Activated naive CD8-positive, alpha-beta T cell treated with anti-CD3 and anti-CD28 coated beads, Interleukin-2, amount 50 U/mL, for 24 hours (primary cell): ENCODE results near the gene KDR.

Source experiments
- ATAC-seq: fragments of 150-1000 bp; cut with Tn5 transposase; one replicate; pipeline ENCODE4 v1.10.0; 2021
- DNase-seq: peaks from one replicate; pipeline ENCODE4 v3.0.0; 2021
- H3K27ac Mint-ChIP-seq: one replicate; pipeline ENCODE4 v1.8.0; 2021; ENCODE audit warnings: mild to moderate bottlenecking, mixed read lengths
- H3K27me3 Mint-ChIP-seq: one replicate; pipeline ENCODE4 v1.8.0; 2021; ENCODE audit warnings: mixed read lengths
- H3K36me3 Mint-ChIP-seq: one replicate; pipeline ENCODE4 v1.8.0; 2021; ENCODE audit warnings: low read depth, mixed read lengths
- H3K4me1 Mint-ChIP-seq: one replicate; pipeline ENCODE4 v1.8.0; 2021; ENCODE audit warnings: mixed read lengths
- H3K4me3 Mint-ChIP-seq: one replicate; pipeline ENCODE4 v1.8.0; 2021; ENCODE audit warnings: mild to moderate bottlenecking, moderate library complexity, mixed read lengths
- H3K9me3 Mint-ChIP-seq: one replicate; pipeline ENCODE4 v1.8.0; 2021; ENCODE audit warnings: mixed read lengths

Gene KDR

DNA sequence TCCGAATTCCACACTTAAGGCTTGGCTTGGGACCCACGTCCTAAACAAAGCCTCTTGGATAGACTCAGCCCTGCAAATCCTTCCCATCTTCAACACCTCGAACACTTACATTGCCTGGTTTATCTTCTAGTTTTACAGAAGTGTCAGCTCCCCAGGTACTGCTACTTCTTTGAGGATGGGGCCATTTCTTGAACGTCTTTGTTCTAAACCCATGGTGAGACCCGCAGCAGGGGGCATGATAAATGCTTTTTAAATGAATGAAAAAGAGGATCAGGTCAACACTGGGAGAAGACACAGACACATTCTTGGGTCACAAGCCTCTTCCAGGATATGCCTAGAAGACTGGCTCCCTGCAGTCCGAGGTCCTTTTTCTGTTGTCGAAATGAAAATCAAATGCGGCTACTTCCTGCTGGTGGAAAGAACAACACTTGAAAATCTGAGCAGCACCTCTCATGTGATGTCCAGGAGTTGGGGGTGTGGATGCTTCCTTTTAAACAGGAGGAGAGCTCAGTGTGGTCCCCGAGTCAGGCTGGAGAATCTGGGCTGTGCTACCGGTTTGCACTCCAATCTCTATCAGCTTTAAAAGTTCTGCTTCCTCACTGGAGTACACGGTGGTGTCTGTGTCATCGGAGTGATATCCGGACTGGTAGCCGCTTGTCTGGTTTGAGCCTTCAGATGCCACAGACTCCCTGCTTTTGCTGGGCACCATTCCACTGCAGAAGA, 45.8 kb downstream of the KDR start:
- H3K27me3 Mint-ChIP-seq: peaks cover 18% of the 10 kb centered on the region
- no peaks in the 10 kb centered on the region for H3K36me3 Mint-ChIP-seq
- DNase-seq: no peak
- H3K27ac Mint-ChIP-seq: no peak overlapping the region
- no peak overlapping the region for H3K4me3 Mint-ChIP-seq
- ATAC-seq: no peak
- H3K9me3 Mint-ChIP-seq: no peaks in the 10 kb centered on the region
- H3K4me1 Mint-ChIP-seq: peaks cover 12% of the 10 kb centered on the region

DNA sequence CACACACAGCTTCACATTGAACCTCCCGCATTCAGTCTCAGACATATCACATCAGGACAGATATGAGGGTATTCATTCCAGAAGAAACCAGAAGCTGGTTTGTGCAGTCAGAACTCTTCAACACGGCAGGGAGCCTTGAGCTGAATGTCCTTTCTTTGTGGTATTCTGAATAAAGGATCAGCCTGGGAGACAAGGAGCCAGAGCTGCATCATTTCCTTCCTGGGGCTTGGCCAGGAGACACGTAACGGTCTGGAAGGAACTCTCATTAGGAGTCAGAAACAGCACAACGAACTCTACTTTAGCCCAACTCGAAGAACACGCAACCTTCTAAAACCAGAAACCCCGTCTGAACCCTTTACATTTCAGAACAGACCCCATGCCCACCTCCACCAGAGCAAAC, 46.4 kb downstream of the KDR start:
- Mint-ChIP-seq H3K4me1 (peaks cover 12% of the 10 kb centered on the region), H3K9me3 (no peaks in the 10 kb centered on the region), H3K4me3 (no peak overlapping the region), H3K36me3 (no peaks in the 10 kb centered on the region), H3K27ac (no peak overlapping the region), H3K27me3 (peaks cover 16% of the 10 kb centered on the region)
- ATAC-seq: no peak
- DNase-seq: no peak

DNA sequence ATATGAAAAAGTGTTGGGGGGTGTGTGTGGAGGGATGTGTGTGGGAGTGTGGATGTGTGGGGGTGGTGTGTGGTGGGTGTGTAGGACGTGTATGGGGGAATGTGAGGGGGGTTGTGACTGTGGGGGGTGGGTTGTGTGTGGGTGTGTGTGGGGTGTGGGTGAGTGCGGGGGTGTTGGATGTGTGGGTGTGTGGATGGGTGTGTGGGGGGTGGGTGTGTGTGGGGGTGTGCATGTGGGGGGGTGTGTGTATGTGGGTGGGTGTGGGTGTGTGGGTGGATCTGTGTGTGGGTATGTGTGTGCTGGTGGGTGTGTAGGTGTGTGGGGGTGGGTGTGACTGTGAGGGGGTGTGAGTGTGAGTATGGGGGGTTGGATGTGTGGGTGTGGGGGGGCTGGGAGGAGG, 47.8 kb downstream of the KDR start:
- ATAC-seq (no peak), DNase-seq (no peak)
- H3K27me3 Mint-ChIP-seq: peaks cover 16% of the 10 kb centered on the region
- peaks cover 12% of the 10 kb centered on the region for H3K4me1 Mint-ChIP-seq
- H3K9me3 Mint-ChIP-seq: no peaks in the 10 kb centered on the region
- H3K27ac Mint-ChIP-seq: no peak overlapping the region
- no peaks in the 10 kb centered on the region for H3K36me3 Mint-ChIP-seq
- no peak overlapping the region for H3K4me3 Mint-ChIP-seq

DNA sequence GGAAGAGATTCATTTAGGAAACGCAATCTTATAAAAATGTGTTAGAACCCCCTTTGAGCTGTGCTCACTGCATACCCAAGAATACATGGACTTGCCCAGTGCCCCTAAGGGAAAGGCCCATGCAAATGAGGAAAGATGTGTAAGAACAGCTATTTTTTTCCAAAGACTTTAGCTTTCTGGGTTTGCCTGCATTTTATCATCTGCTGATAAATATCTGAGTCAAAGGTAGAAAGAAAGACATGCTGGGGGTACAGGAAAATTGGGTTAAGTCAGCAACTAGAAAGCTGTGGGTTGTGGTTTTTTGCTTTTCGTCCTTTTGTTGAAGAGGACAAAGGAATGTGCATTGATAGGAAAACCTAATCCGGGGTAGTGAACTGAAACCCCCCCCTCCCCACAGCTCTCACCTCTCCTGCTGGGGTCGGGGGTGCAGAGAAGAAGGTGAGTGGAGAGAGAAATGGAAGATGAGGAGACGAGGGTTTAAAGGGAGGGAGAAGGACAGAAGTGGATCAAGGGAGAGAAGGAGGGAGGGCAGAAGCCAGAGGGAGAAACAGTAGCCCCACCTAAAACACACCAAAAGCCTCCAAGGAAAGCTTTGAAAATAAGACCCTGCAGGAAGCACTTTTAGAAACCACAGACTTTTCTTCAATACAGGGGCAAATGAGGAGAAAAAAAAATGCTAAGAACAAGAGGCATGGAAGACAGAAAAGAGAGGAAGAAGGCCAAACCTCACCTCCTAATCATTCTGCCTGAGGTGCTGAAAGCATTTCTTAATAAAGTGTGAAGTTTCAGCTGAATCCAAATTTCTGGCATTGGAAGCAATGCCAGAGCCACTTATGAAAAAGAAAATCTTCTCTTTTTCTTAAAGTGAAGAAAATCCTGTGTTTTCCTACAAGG, 49.3 kb downstream of the KDR start:
- ATAC-seq (peak; percentile 92), DNase-seq (no peak)
- Mint-ChIP-seq H3K4me1 (peaks cover 12% of the 10 kb centered on the region), H3K36me3 (no peaks in the 10 kb centered on the region), H3K4me3 (no peak overlapping the region), H3K27ac (peak overlapping the region; percentile 79), H3K9me3 (no peaks in the 10 kb centered on the region), H3K27me3 (peaks cover 16% of the 10 kb centered on the region)

DNA sequence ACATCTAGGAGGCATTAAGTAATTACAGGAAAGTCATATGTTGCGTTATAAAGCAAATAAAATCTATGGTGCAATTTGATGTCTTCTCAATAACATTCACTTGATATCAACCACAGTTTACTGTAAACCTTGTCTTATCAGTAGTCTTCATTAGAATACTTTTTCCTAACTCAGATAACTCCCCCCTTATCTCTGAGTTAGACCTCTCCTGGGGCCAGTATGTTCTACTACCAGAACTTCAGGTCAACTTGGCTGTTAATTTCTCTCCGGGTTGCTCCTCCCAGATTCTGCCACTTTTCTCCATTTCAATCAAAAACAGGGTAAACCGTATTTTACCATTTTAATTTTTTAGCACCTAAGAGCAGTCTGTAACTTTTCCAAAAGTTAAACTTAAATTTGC, 50.0 kb downstream of the KDR start:
- H3K4me3 Mint-ChIP-seq: no peak overlapping the region
- peaks cover 12% of the 10 kb centered on the region for H3K4me1 Mint-ChIP-seq
- no peaks in the 10 kb centered on the region for H3K36me3 Mint-ChIP-seq
- no peaks in the 10 kb centered on the region for H3K9me3 Mint-ChIP-seq
- ATAC-seq: no peak
- H3K27ac Mint-ChIP-seq: no peak overlapping the region
- H3K27me3 Mint-ChIP-seq: peaks cover 16% of the 10 kb centered on the region
- no peak for DNase-seq

DNA sequence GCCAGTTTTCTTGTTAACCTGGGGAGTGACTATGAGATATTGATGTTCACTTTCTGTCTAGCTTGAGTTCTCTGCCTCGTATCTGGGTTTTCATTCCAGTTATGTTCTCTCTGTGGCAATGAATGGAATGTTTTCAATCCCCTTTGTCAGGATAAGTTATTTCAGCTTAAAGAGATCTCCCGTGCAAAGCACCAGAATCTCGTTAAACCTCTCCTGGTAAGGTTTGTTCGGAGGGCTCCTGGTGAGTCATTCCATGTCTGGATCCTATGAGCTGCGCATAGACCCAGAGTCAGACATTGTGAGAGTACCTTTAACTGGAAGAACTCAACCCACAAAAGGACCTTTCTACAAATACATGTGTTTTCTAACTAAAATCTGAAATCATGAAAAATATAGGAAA, 51.0 kb downstream of the KDR start:
- ATAC-seq: no peak
- Mint-ChIP-seq H3K4me3 (no peak overlapping the region), H3K9me3 (no peaks in the 10 kb centered on the region), H3K27ac (no peak overlapping the region), H3K36me3 (no peaks in the 10 kb centered on the region), H3K27me3 (peaks cover 10% of the 10 kb centered on the region), H3K4me1 (peaks cover 12% of the 10 kb centered on the region)
- no peak for DNase-seq

DNA sequence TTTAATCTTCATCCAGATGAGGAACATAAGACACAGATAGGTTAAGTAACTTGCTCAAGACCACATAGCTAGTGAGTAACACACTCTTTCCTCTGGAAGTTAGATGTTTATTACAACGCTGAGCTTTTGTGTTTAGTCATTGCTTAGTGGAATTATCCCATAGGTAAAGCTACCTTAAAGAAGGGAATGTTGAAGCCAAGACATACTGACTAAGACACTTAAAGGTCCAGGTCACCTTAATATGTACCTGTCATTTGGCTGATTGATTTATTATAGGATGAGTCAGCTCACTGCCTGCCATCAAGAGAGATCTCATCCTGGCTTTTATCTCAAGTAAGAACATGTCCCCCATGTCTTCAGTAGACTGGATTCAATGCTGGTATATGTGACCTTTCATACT, 53.4 kb downstream of the KDR start:
- no peak for ATAC-seq
- Mint-ChIP-seq H3K4me1 (peaks cover 12% of the 10 kb centered on the region), H3K27ac (no peak overlapping the region), H3K9me3 (no peaks in the 10 kb centered on the region), H3K4me3 (no peak overlapping the region), H3K27me3 (peaks cover 5% of the 10 kb centered on the region), H3K36me3 (no peaks in the 10 kb centered on the region)
- DNase-seq: no peak

DNA sequence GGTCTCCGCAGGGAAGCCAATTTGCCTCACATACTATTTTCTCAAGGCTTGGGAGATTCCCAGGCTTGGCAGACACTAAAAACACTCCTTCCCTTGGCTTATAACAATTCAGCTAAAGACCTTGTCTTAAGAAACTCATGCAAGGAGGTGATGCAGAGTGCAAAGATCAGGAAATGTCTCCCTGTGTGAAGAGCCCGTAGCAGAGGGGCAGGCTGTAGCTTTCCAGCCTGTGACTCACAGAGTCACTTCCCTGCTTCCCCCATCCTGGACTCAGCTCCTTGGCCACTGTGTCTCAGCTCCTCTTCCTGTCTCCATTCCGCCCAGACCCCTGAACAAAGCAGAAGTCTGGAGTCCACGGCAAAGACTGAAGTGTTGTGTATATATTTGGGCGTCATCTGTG, 56.1 kb downstream of the KDR start:
- Mint-ChIP-seq H3K36me3 (no peaks in the 10 kb centered on the region), H3K9me3 (no peaks in the 10 kb centered on the region), H3K27ac (no peak overlapping the region), H3K27me3 (peaks cover 7% of the 10 kb centered on the region), H3K4me1 (no peaks in the 10 kb centered on the region), H3K4me3 (no peak overlapping the region)
- ATAC-seq (no peak), DNase-seq (no peak)

DNA sequence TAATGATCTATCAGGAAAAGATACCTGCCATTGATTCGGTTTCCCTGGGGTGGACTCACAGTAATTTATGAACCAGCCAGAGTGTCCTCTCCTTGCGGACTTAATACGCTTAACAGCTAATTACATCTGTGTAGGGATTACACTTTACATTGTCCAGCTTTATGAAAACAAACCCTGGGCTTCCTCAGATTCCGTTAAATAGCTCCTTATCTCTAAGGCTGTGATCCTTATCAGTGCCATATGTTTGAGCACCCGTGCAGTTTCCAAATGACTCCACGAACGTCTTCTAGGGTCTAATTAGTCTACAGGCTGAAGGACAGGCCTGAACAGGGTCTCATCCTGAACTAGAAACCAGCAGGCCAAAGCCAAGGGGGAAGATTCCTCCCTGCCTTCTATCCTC, 56.9 kb downstream of the KDR start:
- H3K36me3 Mint-ChIP-seq: no peaks in the 10 kb centered on the region
- H3K27ac Mint-ChIP-seq: no peak overlapping the region
- peaks cover 7% of the 10 kb centered on the region for H3K27me3 Mint-ChIP-seq
- ATAC-seq (no peak), DNase-seq (no peak)
- H3K4me3 Mint-ChIP-seq: no peak overlapping the region
- H3K4me1 Mint-ChIP-seq: no peaks in the 10 kb centered on the region
- no peaks in the 10 kb centered on the region for H3K9me3 Mint-ChIP-seq

DNA sequence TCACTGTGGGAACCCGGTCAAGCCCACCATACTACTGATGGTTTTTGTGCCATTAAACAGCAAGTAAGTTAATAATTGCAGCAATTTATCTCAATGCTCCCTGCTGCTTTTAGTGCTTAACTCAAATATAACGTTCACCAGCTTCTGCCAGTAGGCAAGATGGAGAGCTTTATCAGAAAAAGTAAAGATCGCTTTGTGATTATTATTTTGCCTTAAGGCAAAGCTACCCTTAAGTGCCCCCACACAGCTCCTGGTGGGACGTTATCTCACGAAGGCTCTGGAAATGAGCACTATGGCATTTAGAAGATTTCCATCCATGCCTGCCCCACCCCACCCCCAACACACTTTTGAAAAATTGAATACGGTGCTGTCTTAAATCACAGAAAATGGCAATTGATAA, 59.4 kb downstream of the KDR start:
- ATAC-seq (no peak), DNase-seq (no peak)
- H3K9me3 Mint-ChIP-seq: peaks cover 4% of the 10 kb centered on the region
- no peaks in the 10 kb centered on the region for H3K4me1 Mint-ChIP-seq
- H3K4me3 Mint-ChIP-seq: no peak overlapping the region
- peaks cover 7% of the 10 kb centered on the region for H3K27me3 Mint-ChIP-seq
- no peaks in the 10 kb centered on the region for H3K36me3 Mint-ChIP-seq
- no peak overlapping the region for H3K27ac Mint-ChIP-seq

DNA sequence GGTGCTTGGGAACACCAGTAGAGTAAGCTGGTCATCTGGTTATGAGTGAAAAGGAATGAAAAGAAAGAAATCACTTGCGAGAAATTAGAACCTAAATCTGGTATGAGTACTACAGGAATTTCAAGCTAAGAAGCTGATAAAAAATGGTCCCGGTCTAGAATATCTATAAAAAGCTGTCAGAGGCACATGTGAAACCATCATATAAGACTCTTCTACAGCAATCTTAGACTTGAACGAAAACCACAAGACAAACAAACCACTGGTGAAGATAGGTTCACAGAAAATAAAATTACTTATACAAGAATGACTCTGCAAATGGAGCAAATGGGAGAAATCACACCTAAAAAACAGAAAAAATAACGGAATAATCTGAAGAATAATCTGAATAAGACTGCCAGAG, 69.9 kb downstream of the KDR start:
- H3K27me3 Mint-ChIP-seq: no peaks in the 10 kb centered on the region
- H3K9me3 Mint-ChIP-seq: peaks cover 7% of the 10 kb centered on the region
- DNase-seq: no peak
- no peaks in the 10 kb centered on the region for H3K36me3 Mint-ChIP-seq
- no peaks in the 10 kb centered on the region for H3K4me1 Mint-ChIP-seq
- no peak for ATAC-seq
- no peak overlapping the region for H3K4me3 Mint-ChIP-seq
- H3K27ac Mint-ChIP-seq: no peak overlapping the region

DNA sequence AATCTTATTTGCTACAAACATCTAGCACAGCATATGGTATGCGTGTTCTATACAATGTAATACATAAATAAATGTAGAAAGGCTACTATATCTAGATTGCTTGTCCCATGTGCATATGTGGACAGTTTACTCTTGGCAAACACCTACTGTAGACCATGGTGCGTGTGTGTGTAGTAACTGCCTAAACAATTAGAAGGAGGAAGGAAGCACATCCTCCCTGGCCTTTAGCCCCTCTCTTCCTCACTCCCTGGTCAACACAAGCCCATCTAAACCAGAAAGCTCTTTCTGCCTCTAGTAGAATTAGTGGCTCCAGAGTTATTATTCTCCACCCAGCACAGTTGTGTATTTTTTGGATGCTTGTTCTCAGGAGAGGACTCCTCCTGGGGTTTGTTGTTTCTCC, 73.9 kb downstream of the KDR start:
- no peaks in the 10 kb centered on the region for H3K4me1 Mint-ChIP-seq
- H3K27ac Mint-ChIP-seq: no peak overlapping the region
- no peaks in the 10 kb centered on the region for H3K36me3 Mint-ChIP-seq
- H3K27me3 Mint-ChIP-seq: no peaks in the 10 kb centered on the region
- DNase-seq (no peak), ATAC-seq (no peak)
- H3K9me3 Mint-ChIP-seq: peaks cover 7% of the 10 kb centered on the region
- H3K4me3 Mint-ChIP-seq: no peak overlapping the region

DNA sequence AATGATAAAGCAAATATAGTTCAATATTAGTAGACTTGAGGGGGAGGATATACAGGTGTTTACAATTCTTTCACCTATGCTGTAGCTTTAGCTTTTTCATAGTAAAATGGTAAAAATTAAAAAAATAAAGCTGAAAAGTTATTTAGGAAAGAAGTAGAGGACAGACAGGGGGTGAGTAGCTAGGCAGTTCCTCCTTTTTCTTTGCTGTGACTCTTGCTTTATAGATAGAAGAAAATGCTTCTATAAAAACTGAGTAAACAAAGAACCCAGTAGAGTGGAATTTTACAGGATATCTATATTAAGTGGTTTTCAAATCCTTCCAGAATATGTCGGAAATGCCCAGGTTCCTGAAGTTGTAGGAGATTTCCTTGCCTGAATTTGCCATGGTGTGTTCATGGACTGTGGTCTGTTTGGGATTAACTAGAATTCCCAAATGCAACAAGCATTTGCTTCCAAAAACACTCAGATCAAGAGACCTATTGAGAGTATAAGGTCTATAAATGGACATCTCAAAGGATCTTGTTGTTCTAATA, 74.9 kb downstream of the KDR start:
- H3K4me1 Mint-ChIP-seq: no peaks in the 10 kb centered on the region
- no peak for ATAC-seq
- DNase-seq: no peak
- H3K4me3 Mint-ChIP-seq: no peak overlapping the region
- no peaks in the 10 kb centered on the region for H3K27me3 Mint-ChIP-seq
- no peak overlapping the region for H3K27ac Mint-ChIP-seq
- H3K9me3 Mint-ChIP-seq: peaks cover 7% of the 10 kb centered on the region
- no peaks in the 10 kb centered on the region for H3K36me3 Mint-ChIP-seq

DNA sequence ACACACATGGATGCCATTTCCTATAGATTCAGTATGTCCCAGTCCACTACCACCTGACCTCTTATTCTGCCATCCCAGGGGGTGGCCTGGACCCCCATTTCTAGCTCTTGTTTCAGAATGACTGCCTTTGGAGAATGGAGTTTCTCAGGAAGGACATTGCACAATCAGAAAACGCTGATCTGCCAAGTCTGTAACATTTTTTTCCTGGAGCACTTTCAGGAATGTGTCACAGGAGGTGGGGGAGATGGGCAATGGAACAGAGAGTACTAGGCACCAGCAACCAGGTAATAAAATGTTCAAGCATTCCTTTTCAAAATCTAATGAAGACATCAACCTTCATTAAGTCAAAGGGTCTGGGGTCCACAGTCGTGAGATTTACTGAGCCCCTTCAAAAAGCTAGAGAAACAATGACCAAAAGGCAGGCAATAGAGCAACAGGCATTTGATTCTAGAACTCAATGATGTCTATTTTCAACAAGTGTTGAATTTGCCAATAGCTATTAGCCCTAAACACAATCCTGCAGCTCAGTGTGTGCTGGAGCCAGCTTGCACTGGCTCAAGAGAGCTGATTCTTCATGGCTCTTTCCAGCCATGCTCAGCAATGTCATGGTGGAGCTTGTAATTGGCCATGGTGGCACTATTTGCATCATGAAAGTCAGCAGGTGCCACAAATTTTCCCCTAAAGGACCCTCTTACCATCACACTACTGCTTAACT, 87.1 kb downstream of the KDR start:
- Mint-ChIP-seq H3K4me3 (no peak overlapping the region), H3K36me3 (no peaks in the 10 kb centered on the region), H3K27me3 (peaks cover 10% of the 10 kb centered on the region), H3K27ac (no peak overlapping the region), H3K9me3 (peaks cover 5% of the 10 kb centered on the region), H3K4me1 (no peaks in the 10 kb centered on the region)
- no peak for DNase-seq
- ATAC-seq: no peak

DNA sequence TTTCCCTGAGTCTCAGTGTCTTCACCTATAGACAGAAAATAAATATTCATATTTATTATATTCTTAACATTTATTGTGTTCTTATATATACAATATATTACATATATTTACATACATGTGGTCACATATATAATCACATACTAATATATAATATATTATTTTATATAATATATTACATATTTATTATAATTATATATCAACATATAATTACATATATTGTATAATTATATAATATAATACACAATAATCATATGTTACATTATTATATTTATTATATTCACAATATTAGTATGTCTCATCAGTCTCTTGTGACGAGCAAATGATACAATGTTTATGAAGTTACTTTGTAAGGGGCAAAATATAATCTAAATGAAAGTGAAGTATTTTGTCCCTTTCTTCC, 87.7 kb downstream of the KDR start:
- Mint-ChIP-seq H3K27me3 (peaks cover 10% of the 10 kb centered on the region), H3K9me3 (peaks cover 5% of the 10 kb centered on the region), H3K27ac (no peak overlapping the region), H3K4me1 (no peaks in the 10 kb centered on the region), H3K4me3 (no peak overlapping the region), H3K36me3 (no peaks in the 10 kb centered on the region)
- ATAC-seq: no peak
- no peak for DNase-seq
